GM18861 (cell line): ENCODE data around the gene CAMKMT.

Experiments
- ATAC-seq: cut with Tn5 transposase; IDR thresholded peaks from one replicate; pipeline ENCODE4 v1.9.1; 2021; ENCODE audit not compliant: unreplicated experiment

Gene CAMKMT

GRCh38 chr2:44723921-44724320 lies 362.2 kb downstream of the CAMKMT start:
- ATAC-seq = no peak

GRCh38 chr2:44730593-44730992 lies 368.8 kb downstream of the CAMKMT start:
- no peak for ATAC-seq

GRCh38 chr2:44731505-44731904 lies 369.8 kb downstream of the CAMKMT start:
- peak; percentile 93 for ATAC-seq

GRCh38 chr2:44736270-44736942 lies 374.7 kb downstream of the CAMKMT start:
- ATAC-seq = no peak

- ATAC-seq = no peak
These were observed 378.9 kb downstream of the CAMKMT start for GRCh38 chr2:44740678-44741077.

- ATAC-seq = no peak
These were observed 379.8 kb downstream of the CAMKMT start for GRCh38 chr2:44741507-44741906.

GRCh38 chr2:44742057-44742456 lies 380.3 kb downstream of the CAMKMT start:
- no peak for ATAC-seq

- no peak for ATAC-seq
These were observed 381.7 kb downstream of the CAMKMT start for GRCh38 chr2:44743473-44743872.

GRCh38 chr2:44744961-44745892 lies 383.5 kb downstream of the CAMKMT start:
- ATAC-seq = no peak

- no peak for ATAC-seq
These were observed 384.4 kb downstream of the CAMKMT start for GRCh38 chr2:44745922-44746766.

- no peak for ATAC-seq
These were observed 385.3 kb downstream of the CAMKMT start for GRCh38 chr2:44746856-44747615.

- ATAC-seq = no peak
These were observed 386.0 kb downstream of the CAMKMT start for GRCh38 chr2:44747794-44748193.

GRCh38 chr2:44751754-44752479 lies 390.2 kb downstream of the CAMKMT start:
- no peak for ATAC-seq

- ATAC-seq = no peak
These were observed 391.0 kb downstream of the CAMKMT start for GRCh38 chr2:44752761-44753160.

GRCh38 chr2:44753552-44754285 lies 392.0 kb downstream of the CAMKMT start:
- peak; percentile 91 for ATAC-seq

GRCh38 chr2:44758591-44758990 lies 396.8 kb downstream of the CAMKMT start:
- no peak for ATAC-seq

GRCh38 chr2:44759823-44760222 lies 398.1 kb downstream of the CAMKMT start:
- ATAC-seq = no peak

- no peak for ATAC-seq
These were observed 401.6 kb downstream of the CAMKMT start for GRCh38 chr2:44763275-44763782.

- ATAC-seq = no peak
These were observed 404.5 kb downstream of the CAMKMT start for GRCh38 chr2:44766220-44766619.
